ENCODE results near the gene LRMDA. TPM values are rescaled to one million over a fixed set of nuclear protein-coding genes. Genes with fewer than 3 reads are reported as not detected.
"Not testable (repeated sequence)": the region's sequence is repeated elsewhere in the genome, so short reads cannot be mapped to it uniquely, and the experiment has no call there.

The LRMDA gene
- total and polyA plus RNA-seq, 2 of the 13 experiments (the other 11 are each of a cell fraction or from before 2014, with no cell fraction given): 13.4 to 22.0 TPM

DNA sequence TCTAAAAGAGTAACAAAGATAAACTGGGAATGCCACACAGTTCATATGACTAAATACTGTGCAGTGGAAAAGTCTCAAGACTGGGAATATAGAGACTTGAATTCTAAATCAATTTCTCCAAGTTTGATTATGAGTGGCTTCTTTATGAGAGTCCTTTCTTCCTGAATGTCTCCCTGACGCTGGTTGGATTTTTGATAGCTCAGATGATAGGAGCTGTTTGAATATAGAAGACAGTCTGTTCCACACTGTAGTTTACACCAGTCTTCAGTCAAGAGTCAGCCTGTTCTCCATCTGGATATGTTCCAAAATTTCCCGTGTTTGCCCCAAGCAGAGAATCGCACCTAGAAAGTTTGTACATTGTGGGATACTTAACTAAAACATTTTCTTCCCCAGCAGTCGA lies 173.7 kb downstream of the LRMDA start (continued):
- TF ChIP-seq NFE2L2 (IDR thresholded peaks at IDR 0.05; ENCODE audit: low read length) (no peak), EHMT2 (IDR thresholded peaks at IDR 0.05; ENCODE audit: borderline replicate concordance, low read depth, low read length) (no peak), NFIC (IDR thresholded peaks at IDR 0.05; ENCODE audit: low read length) (no peak), MAFF (IDR thresholded peaks at IDR 0.05; ENCODE audit: low read depth, low read length) (no peak)
- TF ChIP-seq, protein P1, sequence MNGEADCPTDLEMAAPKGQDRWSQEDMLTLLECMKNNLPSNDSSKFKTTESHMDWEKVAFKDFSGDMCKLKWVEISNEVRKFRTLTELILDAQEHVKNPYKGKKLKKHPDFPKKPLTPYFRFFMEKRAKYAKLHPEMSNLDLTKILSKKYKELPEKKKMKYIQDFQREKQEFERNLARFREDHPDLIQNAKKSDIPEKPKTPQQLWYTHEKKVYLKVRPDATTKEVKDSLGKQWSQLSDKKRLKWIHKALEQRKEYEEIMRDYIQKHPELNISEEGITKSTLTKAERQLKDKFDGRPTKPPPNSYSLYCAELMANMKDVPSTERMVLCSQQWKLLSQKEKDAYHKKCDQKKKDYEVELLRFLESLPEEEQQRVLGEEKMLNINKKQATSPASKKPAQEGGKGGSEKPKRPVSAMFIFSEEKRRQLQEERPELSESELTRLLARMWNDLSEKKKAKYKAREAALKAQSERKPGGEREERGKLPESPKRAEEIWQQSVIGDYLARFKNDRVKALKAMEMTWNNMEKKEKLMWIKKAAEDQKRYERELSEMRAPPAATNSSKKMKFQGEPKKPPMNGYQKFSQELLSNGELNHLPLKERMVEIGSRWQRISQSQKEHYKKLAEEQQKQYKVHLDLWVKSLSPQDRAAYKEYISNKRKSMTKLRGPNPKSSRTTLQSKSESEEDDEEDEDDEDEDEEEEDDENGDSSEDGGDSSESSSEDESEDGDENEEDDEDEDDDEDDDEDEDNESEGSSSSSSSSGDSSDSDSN (CRISPR knock-in tag; IDR thresholded peaks at IDR 0.05): no peak
- TF ChIP-seq, protein P2, sequence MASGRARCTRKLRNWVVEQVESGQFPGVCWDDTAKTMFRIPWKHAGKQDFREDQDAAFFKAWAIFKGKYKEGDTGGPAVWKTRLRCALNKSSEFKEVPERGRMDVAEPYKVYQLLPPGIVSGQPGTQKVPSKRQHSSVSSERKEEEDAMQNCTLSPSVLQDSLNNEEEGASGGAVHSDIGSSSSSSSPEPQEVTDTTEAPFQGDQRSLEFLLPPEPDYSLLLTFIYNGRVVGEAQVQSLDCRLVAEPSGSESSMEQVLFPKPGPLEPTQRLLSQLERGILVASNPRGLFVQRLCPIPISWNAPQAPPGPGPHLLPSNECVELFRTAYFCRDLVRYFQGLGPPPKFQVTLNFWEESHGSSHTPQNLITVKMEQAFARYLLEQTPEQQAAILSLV (CRISPR knock-in tag; IDR thresholded peaks at IDR 0.05; ENCODE audit: borderline replicate concordance): no peak

DNA sequence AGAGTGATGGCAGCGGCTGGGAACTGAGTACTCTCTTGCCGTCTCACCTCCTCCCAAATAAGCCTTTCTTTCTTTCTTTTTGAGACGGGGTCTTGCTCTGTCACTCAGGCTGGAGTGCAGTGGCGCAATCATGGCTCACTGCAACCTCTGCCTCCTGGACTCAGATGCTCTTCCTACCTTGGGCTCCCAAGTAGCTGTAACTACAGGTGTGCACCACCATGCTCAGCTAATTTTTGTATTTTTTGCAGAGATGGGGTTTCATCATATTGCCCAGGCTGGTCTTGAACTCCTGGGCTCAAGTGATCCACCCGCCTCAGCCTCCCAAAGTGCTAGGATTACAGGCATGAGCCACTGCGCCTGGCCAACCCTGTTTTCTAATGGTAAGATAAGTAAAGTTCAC lies 174.4 kb downstream of the LRMDA start:
- peak; percentile 75; the same call in 1 of the 2 replicates for TF ChIP-seq ZNF460 (CRISPR knock-in tag; IDR thresholded peaks at IDR 0.05; ENCODE audit: borderline replicate concordance)
- 0 out of 2 replicates have a peak, but pooled peaks have one; percentile 23 for TF ChIP-seq SSRP1 (CRISPR knock-in tag; IDR thresholded peaks at IDR 0.05)
- DNase-seq (ENCODE audit: low spot score); ATAC-seq; H4K20me1 ChIP-seq (ENCODE audit: insufficient read depth, low read length); CTCF ChIA-PET (ENCODE audit: low intra/inter-chr PET ratio, low total read pairs); H3K36me3 ChIP-seq (replicated peaks in 1 of 2; ENCODE audit: control insufficient read depth in 1 of 2, insufficient read depth in 2 of 2, low read length in 2 of 2); H3K79me2 ChIP-seq (ENCODE audit: insufficient read depth, low read length); H3K9me3 ChIP-seq (ENCODE audit: low read length); H2AFZ ChIP-seq (ENCODE audit: low read length); FAIRE-seq; H3K9ac ChIP-seq (ENCODE audit: insufficient read depth, low read depth, low read length); BruUV-seq (replicated peaks); H3K4me3 ChIP-seq (replicated peaks in 1 of 3; ENCODE audit: insufficient read depth in 1 of 3, low read depth in 2 of 3, low read length in 3 of 3); H3K27me3 ChIP-seq (ENCODE audit: control insufficient read depth in 1 of 2, insufficient read depth in 2 of 2, low read length in 2 of 2); in situ Hi-C loops (cut with HindIII; ENCODE audit: extremely low pct_ligation_motif_present, low pct_unique_long_range_greater_than_20kb): not testable (repeated sequence)
- POLR2A ChIA-PET: interaction anchor here (1.2 kb wide), 1 partner anchor 175 kb away, joined by 3 read pairs; the partner anchor contains the start of gene LRMDA
- intact Hi-C loops (cut with micrococcal nuclease; ENCODE audit: unreplicated experiment): loop anchor here (10.0 kb wide), 1 partner anchor 201 kb away; the partner anchor contains the start of gene ZNF503
- WGBS (ENCODE audit: low lambda C conversion rate): 95% methylated on average over 6 of the region's 6 CpGs
- peaks cover 52% of the 10 kb centered on the region for H3K4me1 ChIP-seq (ENCODE audit: insufficient read depth, low read length)
- H3K27ac ChIP-seq (ENCODE audit: extremely low read length, insufficient read depth, low read length): peak overlapping the region; percentile 58
- H3K4me2 ChIP-seq (ENCODE audit: low read depth, low read length): peak overlapping the region; percentile 45

Measured in HepG2 (cell line).